GM03348 (cell line): ENCODE measurements around the gene RNU1-1.
A peak's percentile ranks its signal among the peaks of the same experiment; 100 is the strongest.
"Not testable (repeated sequence)": the region's sequence is repeated elsewhere in the genome, so short reads cannot be mapped to it uniquely, and the experiment has no call there.

Experiments used
- DNase-seq: peaks from one replicate; pipeline ENCODE4 v3.0.0; 2012; ENCODE audit warnings: low spot score

RNU1-1 gene

DNA sequence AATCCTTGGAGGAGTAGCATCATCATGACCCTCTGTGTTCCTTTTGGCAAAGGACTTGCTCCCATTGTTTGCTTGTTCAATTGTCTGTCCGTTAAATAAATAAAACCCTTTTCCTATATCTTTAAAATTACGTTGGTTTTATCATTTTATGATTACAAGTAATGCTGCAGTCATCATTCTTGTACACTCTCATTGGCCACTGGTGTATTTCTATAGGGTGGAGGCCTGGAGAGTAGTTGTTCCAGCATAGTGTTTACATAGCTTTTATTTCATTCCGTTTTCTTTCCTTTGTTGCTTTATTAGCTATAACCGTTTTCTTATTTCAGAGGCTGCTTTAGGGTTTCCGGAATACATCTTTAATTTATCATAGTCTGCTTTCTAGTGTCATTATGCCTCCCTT is 7.6 kb upstream of the RNU1-1 start:
- not testable (repeated sequence) for DNase-seq

DNA sequence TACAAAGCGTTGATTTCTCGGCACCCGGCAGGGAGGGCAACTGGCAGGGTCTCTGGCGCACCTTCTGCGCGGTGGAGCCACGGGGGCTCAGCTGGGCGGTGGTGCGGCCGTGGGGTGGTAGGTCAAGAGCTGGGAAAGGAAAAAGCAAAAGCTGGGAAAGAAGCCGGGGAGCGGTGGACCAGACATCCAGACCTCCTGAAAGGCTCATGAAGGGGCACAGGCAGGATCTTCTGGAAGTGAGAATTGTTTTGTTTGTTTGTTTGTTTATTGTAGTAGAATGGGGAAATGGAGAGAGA is 7.2 kb upstream of the RNU1-1 start:
- DNase-seq = no peak

DNA sequence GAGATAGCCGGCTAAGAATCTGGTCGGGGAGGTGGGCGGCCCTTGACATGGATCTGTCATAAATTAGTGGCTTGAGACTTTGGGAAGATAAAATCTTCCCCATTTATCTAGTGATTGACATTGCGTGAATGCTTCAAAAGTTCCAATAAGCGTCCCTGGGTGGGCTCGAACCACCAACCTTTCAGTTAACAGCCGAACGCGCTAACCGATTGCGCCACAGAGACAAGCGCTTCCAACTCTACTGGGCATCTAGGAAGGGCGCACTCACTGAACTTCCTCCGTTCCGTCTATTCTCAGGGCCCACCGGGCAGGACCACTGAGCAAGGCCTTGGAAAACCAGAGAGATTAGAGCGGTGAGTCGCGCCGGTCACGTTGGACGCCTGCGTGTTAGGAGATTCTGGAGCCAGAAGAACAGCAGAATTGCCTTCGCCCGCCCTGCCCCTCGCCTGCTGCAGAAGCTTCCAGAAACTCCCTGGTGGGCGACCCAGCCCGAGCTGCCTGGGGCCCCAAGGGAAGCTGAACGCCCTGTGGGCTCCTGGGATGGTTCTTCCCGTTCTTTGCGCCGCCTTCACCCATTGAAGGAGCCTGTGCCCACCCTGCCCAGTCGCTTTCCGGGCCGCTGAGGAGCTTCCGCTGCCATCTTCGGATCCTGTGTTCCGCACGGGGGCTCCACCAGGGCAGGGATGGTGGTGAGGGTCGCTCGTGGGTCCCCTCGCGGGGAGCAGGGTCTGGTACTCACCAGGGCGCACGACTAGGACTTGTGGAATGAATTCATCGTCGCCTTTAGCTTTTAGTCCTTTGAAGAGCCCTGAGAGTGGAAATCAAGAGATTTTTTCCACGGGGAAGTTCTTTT is 6.6 kb upstream of the RNU1-1 start:
- DNase-seq = peak; percentile 16

DNA sequence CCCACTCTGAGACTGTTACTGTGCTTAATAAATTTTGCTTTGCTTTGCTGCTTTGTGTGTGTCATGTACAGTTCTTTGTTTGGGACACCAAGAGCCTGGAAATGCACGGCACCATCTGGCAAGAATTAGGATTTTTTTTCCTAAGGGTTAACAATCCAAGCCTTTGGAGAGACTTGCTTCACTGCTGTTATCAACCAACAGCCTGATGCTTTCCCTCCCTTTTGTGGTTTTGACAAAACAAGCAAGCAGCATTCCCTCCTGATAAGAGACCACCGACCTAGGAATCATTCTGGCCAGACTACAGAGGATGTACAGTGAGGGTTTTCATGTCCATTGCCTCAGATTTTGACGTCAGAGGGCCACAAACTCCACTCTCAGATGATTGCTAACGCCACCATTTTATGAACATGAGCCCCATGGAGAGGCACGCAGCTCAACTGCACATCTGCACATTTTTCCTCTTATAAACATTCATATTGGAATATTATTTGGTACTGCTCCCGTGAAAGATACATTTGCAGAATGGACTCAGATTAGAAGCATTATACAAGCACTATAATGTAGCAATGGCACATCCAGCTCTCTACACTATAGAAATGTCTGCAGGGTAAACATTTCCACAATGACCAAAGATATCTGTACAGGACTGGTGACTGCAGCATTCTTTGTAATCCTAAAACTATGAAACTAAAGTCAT is 5.3 kb upstream of the RNU1-1 start:
- DNase-seq = not testable (repeated sequence)

DNA sequence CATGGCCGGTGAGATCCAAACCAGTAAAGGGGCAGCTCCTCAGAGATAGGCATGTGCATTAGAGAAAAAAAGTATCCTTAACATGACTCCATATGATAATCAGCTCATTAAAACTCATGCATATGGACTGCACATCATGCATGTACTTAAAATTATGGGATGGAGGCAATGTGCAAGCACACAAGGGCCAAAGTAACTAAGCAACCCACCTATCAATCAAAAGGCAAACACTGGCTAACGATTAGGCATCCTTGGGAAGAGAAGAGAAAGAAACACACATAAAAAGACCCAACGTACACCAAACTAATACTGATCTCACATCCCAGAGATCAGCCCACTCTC is 4.8 kb upstream of the RNU1-1 start:
- DNase-seq = not testable (repeated sequence)

DNA sequence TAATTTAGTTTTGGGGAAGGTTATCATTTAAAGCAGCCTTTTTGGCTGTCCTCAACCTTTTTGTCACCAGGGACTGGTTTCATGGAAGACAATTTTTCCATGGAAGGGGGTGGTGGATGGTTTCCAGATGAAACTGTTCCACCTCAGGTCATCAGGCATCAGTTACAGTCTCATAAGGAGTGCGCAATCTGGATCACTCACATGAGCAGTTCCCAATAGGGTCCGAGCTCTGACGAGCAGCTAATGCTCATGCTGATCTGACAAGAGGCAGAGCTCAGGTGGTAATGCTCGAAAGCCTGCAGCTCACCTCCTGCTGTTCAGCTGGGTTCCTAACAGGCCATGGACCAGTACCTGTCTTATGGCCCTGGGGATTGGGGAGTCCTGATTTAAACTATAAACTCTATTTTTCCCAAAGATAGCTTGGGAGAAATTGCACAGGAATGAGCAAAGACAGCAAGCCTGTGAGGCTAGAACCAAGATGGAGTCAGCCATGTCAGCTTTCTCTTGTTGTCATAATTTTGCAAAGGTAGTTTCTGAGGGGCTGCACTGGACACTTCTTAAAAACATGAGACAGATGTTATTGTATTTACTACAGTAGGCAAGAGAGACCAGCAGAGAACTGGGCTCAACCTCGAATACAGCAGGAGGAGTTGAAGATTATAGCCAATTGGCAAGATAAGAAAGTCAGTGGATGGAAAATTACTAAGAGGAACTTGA is 2.8 kb upstream of the RNU1-1 start:
- DNase-seq = not testable (repeated sequence)

DNA sequence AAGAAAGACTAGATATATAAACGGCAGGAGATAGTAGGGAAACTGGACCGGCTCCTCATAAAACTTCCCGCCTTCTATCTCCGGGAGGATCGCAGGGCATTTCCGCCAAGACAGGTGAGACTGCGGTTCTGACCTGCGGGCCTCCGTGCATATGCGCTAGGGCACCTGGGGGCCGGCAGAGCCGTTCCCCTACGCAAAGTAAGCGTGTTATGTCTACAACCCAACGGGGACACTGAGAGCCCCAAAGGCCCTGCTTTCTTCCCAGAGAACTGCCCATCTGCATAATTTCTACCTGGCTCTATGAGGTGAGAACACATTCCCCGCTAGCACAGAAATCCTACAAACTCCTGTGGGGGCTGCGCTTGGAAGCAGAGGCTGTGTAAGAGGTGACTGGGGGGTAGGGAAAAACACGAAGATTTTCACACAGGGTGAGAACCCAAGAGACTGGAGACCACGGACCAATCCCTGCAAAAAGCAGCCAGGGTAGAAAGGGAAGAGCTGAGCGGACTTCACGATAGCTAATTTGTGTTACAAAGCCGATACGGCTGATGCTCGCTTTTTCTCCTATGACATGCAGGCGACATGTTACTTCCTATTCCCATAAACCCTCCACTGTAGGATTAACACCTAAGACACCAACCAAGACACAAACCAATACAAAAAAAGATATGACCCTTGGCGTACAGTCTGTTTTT is 526 bp downstream of the RNU1-1 start:
- DNase-seq = peak; percentile 69

DNA sequence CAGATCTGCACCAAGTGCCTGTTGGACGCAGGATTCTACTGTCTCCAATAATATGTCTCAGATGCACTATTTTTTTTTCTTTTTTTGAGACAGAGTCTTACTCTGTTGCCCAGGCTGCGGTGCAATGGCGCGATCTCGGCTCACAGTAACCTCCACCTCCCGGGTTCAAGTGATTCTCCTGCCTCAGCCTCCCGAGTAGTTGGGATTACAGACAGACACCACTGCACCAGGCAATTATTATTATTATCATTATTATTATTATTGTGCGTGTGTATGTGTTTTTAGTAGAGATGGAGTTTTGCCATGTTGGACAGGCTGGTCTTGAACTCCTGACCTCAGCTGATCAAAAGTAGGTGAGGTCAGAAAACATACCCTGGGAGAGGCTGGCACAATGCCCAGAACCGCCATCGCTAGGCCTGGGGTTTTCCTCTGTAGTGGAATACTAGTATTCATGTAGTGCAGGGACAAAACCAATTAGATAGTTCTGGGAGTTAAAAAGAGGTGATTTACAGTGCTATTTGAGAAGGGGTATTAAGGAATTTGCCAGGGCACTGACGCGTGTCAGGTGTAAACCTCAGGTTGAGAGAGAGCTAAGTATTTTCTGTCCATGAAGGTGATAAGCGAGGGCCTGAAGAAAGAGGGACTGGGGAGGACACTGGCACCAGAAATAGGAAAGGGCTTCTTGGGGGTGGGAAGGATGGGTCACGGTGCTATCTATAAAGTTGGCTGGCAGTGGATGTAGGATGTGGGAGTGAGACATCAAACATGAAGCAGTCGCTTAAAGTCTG is 1.3 kb downstream of the RNU1-1 start:
- DNase-seq = not testable (repeated sequence)

DNA sequence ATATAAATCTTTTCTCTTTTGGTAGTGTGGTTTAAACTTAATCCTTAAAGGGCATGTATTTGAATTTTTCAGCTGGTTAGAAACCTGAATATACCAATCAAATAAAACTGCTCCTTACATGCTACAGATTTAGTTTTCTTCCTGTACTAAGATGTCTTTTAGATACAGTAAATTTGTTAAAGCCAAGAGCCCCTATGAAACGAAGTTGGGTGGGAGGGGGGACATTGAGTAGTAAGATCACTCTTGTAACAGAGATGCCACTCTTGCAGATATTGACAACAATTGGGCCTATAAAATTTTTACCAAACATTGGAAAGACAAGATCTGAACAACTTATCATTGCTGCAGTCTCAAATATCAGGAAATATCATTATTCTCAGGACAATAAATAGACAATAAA is 2.2 kb downstream of the RNU1-1 start:
- not testable (repeated sequence) for DNase-seq

DNA sequence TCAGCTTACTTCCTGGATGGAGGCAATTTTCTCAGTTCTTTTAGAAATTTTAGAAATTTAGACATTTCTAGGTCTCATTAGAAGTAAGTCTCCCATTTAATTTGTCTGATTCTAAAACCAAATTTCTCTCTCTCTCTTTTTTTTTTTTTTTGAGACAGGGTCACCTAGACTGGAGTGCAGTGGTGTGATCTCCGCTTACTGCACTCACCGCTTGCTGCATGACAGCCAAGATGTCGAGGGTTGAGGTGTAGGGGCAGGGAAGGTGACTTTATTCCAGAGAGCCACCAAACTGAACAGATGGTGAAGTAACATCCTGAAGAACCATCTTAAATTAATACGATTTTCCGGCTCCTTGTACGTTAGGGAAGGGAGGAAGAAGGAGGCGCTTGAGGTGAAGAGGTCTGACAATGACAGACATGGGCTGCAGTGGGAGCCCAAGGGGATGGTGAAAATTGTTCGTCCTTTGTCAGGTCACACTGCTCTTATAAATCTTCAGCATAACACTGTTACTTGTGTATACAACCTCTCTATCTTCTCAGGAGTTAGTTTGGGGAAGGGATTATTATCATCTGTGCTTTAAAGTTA is 5.1 kb downstream of the RNU1-1 start:
- not testable (repeated sequence) for DNase-seq

DNA sequence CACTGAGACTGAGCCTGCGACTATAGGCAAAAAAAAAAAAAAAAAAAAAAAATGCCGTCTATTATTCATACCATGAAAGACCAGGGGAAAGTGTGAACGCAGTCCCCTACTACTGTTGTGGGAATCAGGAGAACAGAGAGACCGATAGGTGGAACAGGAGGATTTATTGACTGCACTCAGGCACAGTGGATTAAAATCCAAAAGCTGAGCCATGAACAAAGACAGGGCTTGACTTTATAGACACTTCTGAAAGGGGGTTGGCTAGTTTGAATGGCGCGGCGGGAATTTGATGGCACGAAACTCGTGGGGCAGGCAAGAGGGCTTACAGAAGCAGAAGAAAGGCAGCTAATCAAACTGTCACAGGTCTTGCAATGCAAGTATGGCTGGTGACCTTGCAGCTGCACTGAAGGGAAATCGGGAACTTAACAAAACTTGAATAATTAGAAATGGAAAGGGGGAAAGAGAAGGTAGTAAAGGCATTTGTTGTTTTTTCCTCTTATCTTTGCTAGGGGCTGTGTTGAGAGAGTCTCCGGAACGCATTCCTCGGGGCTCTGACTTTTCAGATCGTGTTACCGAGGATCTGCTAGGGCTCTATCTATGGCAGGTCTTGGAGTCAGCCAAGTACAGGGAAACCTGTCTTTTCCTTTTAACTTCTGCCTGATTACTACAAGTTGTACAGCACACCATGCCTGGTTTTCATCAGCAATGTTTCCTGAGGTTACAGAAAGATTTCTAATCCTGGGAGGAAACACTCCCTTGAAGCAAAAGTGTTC is 7.5 kb downstream of the RNU1-1 start:
- DNase-seq = not testable (repeated sequence)

DNA sequence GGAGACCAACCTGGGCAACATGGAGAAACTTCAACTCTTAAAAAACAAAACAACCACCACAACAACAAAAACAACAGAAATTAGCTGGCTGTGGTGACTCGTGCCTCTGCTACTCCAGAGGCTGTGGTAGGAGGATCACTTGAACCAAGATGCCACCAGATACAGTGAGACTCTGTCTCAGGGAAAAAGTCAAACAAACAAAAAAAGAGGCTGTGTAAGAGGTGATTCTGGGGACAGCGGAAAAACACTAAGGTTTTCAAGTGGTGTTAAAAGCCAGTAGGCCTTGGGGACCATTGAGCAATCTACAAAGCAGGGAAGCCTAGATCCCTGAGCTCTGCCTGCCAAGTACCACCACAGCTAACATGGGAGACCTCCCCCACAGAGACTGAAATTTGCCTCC is 8.2 kb downstream of the RNU1-1 start:
- DNase-seq = not testable (repeated sequence)

DNA sequence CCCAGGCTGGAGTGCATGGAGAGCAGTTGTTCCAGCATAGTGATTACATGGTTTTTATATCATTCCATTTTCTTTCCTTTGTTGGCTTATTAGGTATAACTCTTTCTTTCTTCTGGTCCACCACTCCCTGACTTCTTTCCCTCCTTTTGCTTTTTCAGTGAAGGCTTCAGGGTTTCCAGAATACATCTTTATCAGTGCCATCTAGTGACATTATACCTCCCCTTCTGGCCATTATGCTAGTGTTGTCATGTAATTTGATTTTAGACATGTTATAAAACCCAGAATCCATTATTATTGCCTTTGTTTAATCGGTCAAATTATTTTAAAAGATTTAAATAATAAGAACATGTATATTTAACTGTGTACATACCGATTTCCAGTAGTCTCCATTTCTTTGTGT is 10.6 kb downstream of the RNU1-1 start:
- no peak for DNase-seq

DNA sequence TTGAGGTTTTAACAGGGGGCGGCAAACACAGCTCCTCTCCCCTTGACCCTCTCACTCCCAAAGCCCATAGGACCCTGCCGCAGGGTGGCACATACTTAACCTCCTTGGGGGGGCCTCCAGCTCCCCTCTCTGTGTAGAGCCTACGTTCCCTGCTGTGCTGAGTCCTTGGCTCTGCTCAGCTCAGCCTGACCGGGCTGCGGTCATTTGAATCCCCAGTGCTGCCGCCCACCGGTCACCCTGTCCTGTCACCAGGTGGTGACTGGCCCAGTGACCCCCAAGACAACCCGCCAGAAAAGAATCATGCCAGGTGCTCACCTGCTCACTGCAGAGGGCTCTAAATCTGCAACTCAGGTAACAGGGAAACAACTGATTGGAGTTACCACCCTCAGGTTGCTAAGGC is 12.6 kb downstream of the RNU1-1 start:
- not testable (repeated sequence) for DNase-seq

DNA sequence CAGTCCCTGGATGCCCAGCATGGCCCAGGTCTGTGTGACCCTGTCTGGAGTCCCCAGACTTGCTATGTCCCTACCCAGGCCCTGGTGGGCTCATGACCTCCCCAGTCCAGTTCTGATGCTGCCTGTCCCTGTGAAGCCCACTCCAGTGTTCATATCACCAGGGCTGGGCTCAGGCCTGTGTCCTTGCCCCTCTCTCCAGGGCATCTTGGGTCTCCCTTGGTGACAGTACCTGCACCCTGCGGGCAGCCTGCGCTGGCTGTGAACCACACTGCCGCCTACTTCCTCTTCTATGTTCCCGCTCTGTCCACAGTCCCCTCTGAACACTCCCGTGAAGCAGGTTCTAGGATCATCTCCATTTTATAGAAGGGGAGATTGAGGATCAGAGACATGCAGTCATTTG is 13.1 kb downstream of the RNU1-1 start:
- DNase-seq = not testable (repeated sequence)

DNA sequence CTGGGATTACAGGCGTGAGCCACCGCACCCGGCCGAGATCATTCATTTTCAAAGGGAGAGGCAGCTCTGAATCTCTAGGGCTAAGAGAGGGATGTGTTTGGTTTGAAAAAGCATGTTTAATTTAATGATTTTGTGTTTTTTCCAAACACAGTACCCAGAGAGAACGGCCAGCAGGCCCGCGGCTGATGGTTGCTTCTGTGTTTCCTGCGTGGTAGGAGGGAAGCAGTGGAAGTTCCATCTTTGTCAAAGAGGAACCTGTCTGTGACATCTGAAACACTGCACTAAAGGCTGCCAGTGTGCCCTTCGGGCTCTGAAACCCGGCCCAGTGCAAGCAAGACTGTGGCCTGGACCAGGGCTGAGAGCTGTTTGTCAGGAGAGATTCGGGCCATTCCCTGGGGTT is 13.6 kb downstream of the RNU1-1 start:
- not testable (repeated sequence) for DNase-seq

DNA sequence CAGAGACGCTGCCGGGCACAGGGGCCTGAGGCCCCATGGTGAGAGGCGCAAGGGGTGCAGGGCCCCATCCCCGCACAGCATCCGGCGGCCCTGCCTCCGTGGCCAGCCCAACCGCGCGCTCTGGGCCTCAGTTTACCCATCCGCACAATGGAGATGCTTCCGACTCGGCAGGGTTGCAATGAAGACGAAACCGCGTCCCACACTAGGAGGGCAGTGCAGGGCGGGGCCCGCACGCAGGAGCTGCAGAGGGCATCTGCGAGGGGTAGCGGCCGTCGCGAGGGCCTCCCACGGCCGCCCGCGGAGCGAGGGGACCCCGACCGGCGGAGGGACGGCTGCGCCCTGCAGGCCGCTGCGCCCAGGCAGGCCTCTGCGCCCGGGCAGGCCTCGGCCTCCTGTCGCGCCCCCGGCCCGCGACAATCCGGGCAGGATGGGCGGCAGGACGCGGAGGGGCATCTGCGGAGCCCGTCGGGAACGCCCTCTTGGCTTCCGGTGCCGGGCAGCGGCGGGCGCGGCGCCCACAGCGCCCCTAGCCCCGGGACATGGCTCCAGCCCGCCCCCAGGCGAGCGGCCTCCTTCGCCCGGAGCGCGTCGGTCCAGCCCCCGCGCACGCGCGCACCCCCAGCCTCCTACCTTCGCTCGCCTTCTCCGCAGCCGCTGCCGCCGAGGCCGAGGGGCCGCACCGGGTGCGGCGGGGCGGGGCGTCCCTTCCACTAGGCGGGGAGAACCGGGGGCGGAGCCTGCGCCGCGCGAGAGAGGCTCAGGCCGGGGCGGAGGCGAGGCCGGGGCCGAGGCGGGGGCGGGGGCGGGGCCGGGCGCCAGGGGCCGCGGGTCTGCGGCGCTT is 15.3 kb downstream of the RNU1-1 start:
- DNase-seq = peak; percentile 98

DNA sequence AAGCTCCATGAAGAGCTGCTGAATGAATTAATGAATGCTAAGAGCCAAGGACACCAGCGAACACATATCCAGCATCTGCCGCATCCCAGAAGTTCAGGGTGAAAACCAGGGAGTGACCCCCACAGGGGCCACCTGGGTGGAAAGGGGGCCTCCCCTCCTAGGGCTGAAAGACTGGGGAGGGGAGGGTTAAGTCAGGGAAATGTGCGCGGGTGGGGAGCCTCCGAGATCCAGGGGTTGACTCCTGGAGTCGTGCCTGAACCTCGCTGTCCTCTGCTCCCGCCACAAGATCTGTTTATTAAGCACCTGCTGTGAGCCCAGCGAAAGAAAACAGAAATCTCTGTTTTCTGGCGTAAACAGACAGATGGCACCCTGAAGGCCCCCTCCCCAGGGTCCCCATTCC is 16.0 kb downstream of the RNU1-1 start:
- DNase-seq = not testable (repeated sequence)

DNA sequence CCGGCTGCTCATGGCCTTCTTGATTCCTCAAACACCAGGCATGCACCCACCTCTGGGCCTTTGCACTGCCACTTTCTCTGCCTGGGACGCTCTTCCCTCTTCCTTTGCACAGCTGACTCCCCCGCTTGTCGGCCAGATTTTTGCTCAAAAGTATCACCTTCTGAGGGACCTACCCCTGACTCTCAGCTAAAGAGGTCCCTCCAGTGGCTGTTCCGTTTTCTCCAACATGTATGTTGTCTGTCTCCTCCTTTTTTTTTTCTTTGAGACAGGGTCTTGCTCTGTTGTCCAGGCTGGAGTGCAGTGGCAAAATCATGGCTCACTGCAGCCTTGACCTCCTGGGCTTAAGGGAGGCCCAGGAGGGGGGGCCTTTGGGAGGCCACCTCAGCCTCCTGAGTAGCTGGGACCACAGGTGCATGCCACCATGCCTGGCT is 16.6 kb downstream of the RNU1-1 start:
- not testable (repeated sequence) for DNase-seq
